Large intestine (tissue), 3 donors: ENCODE measurements around the gene TBC1D23. TPM values are rescaled to one million over a fixed set of nuclear protein-coding genes. Genes with fewer than 3 reads are reported as not detected.
"Not testable (repeated sequence)": the region's sequence is repeated elsewhere in the genome, so short reads cannot be mapped to it uniquely, and the experiment has no call there.

Source experiments
- DNase-seq, 2 donors: peaks; one replicate each; pipeline versions ENCODE4 v3.0.0 to v3.0.0-alpha.2; 2013
- H3K27ac ChIP-seq: one replicate; pipeline ENCODE4 v1.5.1; 2013; ENCODE audit warnings: low read length
- H3K27me3 ChIP-seq: 2 replicates; pipeline ENCODE4 v1.6.1; 2013; ENCODE audit warnings: low read length; ENCODE audit not compliant: control insufficient read depth, insufficient read depth
- H3K36me3 ChIP-seq: 2 replicates; pipeline ENCODE4 v1.6.1; 2013; ENCODE audit warnings: low read length; ENCODE audit not compliant: control insufficient read depth, insufficient read depth
- H3K4me1 ChIP-seq: one replicate; pipeline ENCODE4 v1.6.1; 2013; ENCODE audit warnings: low read length; ENCODE audit not compliant: control insufficient read depth, insufficient read depth
- H3K4me3 ChIP-seq: one replicate; pipeline ENCODE4 v1.5.1; 2013; ENCODE audit warnings: low read length
- H3K9me3 ChIP-seq: one replicate; pipeline ENCODE4 v1.6.1; 2013; ENCODE audit warnings: mild to moderate bottlenecking, low read depth, low read length, moderate library complexity; ENCODE audit not compliant: control insufficient read depth
- WGBS: methylation state at CpG from one replicate; pipeline ENCODE4 v1.1.5; 2013; ENCODE audit warnings: low lambda C conversion rate; ENCODE audit not compliant: insufficient coverage; 5-methylcytosine and 5-hydroxymethylcytosine counted together
- polyA plus RNA-seq: library from polyadenylated mRNA; unstranded; fragments of 120-200 nt; gene quantifications from one replicate; pipeline ENCODE4 v1.2.1, GENCODE V29; 2013

TBC1D23 gene
- polyA plus RNA-seq, 1 donor = 37.1 TPM

DNA sequence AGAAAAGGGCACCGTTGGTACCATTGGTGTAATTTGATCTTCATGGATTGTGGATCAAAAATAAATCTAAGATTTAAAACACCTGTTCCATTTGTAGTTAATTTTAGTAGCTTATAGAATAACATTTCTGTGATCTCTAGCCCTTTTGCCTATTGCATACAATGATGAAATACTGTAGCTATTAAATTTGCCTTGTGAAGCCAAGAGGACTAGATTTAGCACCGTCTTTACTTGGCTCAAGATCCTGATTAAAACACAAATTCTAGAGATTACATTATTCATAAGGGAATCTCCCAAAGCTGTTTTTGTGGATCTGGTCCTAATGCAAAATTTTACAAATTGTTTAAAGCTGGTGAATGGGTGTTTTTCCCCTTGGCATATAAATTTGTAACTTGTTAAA lies 8.2 kb downstream of the TBC1D23 start:
- no peaks in the 10 kb centered on the region for H3K27me3 ChIP-seq
- no peak overlapping the region for H3K4me3 ChIP-seq
- no peaks in the 10 kb centered on the region for H3K9me3 ChIP-seq
- no peak for DNase-seq
- H3K4me1 ChIP-seq = peaks cover 4% of the 10 kb centered on the region
- whole genome bisulfite sequencing = no CpG with 5 or more reads among the region's 2 CpGs
- no peaks in the 10 kb centered on the region for H3K36me3 ChIP-seq
- H3K27ac ChIP-seq = no peak overlapping the region

DNA sequence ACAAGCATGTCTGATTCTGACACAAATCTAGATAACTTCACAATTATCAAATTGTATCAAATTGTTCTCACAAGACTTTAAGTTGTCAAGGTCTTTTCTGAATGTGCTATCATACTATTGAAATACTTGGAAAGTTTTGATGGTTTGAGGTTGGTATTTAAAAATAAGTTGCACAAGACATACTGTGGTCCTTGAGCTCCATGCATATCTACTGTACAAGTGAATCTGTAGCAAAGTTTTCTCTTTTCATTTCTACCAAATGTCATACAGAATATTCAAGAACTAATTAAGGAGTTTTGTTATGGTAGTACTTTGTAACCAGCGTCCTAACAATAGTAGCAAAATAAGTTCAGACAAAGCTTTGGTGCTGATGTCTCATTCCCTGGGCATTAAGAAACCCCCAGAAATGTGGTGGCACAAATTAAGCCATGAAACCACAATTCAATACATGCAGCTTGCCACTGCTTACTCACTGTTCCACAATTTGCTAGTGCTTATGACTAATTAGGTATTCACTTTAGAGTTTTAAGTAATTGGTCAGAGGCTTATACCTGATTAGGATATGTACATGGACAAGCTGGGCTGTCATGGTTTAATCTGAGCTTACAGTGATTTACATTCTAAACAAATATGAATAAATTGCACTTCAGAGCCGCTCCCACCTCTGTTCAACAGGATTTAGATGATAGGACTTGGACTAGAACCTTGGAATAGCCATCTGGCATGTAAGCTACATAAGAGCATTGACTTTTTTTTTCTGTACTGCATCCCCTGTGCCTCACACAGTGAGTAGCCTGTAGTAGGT lies 8.8 kb downstream of the TBC1D23 start:
- WGBS = no CpG with 5 or more reads among the region's 2 CpGs
- no peaks in the 10 kb centered on the region for H3K27me3 ChIP-seq
- DNase-seq = no peak
- H3K4me3 ChIP-seq = no peak overlapping the region
- no peaks in the 10 kb centered on the region for H3K9me3 ChIP-seq
- no peaks in the 10 kb centered on the region for H3K36me3 ChIP-seq
- peaks cover 3% of the 10 kb centered on the region for H3K4me1 ChIP-seq
- H3K27ac ChIP-seq = no peak overlapping the region

DNA sequence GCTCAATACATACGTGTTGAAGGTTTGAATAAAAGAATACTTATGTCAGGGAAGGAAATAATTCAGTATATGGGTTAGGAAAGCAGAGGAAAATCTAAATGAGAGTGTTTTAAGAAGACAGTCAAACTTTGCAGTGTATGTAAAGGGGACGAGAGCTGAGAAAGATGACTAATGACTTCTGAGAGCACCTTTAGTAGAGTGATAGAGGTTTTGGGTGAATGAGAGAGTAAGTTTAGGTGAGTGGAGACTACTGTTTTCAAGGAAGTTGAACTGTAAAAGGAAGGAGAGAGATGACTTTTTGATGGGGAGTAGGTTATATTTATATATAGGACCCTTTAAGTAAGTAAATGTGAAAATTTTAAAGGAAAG lies 9.4 kb downstream of the TBC1D23 start:
- no peak for DNase-seq
- H3K9me3 ChIP-seq = no peaks in the 10 kb centered on the region
- WGBS = 100% methylated on average over 1 of the region's 2 CpGs
- no peak overlapping the region for H3K4me3 ChIP-seq
- no peaks in the 10 kb centered on the region for H3K27me3 ChIP-seq
- no peaks in the 10 kb centered on the region for H3K36me3 ChIP-seq
- H3K27ac ChIP-seq = no peak overlapping the region
- H3K4me1 ChIP-seq = peaks cover under 1% of the 10 kb centered on the region

DNA sequence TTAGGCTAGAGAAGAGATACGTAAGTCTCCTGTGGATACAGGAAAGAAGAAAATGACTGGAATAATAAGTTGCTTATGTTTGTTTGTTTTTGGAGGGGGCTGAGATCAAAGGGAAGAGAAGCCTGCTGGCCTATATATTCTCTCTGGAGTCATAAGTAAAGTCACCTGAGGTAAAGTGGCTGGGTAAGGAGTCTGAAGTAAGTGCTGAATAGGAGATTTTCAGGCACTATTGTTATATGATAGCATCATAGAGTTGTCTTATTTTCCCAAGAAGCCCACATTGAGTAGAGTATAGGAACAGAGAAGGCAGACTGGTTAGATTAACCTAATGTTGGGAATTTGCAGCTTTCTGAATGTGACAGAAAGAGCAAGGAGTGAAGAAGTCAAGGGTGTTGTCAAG lies 10.7 kb downstream of the TBC1D23 start:
- whole genome bisulfite sequencing = no CpG with 5 or more reads among the region's 1 CpG
- H3K4me1 ChIP-seq = no peaks in the 10 kb centered on the region

DNA sequence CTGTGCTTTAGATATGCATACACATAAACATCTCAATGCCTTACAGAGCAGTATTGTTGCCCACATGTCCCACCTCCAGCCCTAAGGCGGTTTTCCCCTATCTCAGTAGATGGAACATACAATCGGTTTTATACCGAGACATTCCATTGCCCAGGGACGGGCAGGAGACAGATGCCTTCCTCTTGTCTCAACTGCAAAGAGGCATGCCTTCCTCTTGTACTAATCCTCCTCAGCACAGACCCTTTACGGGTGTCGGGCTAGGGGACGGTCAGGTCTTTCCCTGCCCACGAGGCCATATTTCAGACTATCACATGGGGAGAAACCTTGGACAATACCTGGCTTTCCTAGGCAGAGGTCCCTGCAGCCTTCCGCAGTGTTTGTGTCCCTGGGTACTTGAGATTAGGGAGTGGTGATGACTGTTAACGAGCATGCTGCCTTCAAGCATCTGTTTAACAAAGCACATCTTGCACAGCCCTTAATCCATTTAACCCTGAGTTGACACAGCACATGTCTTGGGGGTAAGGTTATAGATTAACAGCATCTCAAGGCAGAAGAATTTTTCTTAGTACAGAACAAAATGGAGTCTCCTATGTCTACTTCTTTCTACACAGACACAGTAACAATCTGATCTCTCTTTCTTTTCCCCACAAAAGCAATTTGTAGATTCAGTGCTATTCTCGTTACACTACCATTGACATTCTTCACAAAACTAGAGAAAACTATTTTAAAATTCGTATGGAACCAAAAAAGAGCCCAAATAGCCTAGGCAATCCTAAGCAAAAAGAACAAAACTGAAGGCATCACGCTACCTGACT lies 12.2 kb downstream of the TBC1D23 start:
- H3K4me1 ChIP-seq, H3K27me3 ChIP-seq, H3K4me3 ChIP-seq, H3K27ac ChIP-seq, H3K9me3 ChIP-seq, H3K36me3 ChIP-seq, DNase-seq: not testable (repeated sequence)
- WGBS = 100% methylated on average over 1 of the region's 13 CpGs

More for the DNA sequence above, 10.7 kb downstream of the TBC1D23 start:
- H3K36me3 ChIP-seq = no peaks in the 10 kb centered on the region
- H3K27me3 ChIP-seq = no peaks in the 10 kb centered on the region
- no peak for DNase-seq
- H3K27ac ChIP-seq = no peak overlapping the region
- H3K4me3 ChIP-seq = no peak overlapping the region
- H3K9me3 ChIP-seq = no peaks in the 10 kb centered on the region

DNA sequence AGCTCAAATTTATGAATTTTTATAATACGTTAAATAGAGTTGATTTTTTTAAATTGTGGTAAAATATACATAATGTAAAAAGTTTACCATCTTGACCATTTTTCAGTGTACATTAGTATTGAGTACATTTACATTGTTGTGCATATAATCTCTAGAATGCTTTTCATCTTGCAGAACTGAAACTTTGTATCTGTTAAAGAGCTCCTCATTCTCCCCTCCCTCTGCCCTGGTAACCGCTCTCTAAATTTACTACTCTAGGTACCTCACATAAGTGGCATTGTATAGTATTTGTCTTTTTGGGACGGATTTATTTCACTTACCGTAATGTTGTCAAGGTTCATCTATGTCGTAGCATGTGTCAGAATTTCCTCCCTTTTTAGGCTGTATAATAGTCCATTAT lies 13.6 kb downstream of the TBC1D23 start:
- DNase-seq = no peak
- H3K4me3 ChIP-seq = no peak overlapping the region
- no peaks in the 10 kb centered on the region for H3K27me3 ChIP-seq
- H3K4me1 ChIP-seq = no peaks in the 10 kb centered on the region
- H3K27ac ChIP-seq = no peak overlapping the region
- 100% methylated on average over 3 of the region's 5 CpGs for WGBS
- no peaks in the 10 kb centered on the region for H3K36me3 ChIP-seq
- no peaks in the 10 kb centered on the region for H3K9me3 ChIP-seq

DNA sequence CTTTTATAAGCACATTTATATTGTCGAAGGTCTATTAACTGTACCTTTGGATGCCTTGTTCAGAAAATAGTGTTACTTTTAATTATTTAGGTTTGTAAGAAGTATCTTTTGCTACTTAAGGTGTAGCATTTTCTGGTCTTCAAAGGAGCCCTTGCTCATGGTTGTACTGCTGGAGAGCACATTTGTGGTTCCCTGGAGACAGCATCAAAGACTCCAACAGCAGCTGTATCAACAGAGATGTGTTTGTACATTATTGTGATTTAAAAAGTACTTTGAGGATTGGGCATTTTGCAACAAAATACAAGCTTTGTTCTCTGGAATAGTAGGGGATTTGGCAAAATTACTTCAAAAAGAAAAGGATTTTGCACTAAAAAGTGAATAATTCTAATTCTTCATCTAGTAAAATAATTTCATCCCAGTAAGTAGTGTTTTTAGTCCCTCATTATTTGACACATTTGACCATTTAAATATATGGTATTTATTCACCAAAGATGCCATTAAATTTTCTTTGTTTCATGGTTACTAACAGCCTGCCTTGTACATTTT lies 16.5 kb downstream of the TBC1D23 start:
- no peak for DNase-seq
- Histone ChIP-seq H3K4me1 (no peaks in the 10 kb centered on the region), H3K27ac (no peak overlapping the region), H3K27me3 (no peaks in the 10 kb centered on the region), H3K4me3 (no peak overlapping the region), H3K36me3 (peaks cover 13% of the 10 kb centered on the region), H3K9me3 (no peaks in the 10 kb centered on the region)
- WGBS = 57% methylated on average over 1 of the region's 1 CpG

DNA sequence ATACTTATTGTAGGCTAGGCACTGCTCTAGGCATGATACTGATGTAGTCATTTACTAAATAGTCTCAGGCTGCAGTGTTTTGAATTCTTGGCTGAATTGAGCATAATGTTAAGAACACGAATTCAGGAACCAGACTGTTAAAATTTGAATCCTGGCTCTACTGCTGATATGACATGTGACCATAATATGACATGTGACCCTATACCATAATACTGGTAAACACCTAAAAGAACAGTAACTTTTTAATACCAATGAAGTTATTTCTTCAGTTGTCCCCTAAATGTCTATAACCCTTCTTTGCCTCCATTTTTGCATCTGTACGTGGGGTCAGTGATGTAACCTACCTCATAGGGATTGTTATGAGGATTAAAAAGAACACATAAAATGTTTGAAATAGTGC lies 18.1 kb downstream of the TBC1D23 start:
- WGBS = 100% methylated on average over 1 of the region's 2 CpGs
- Histone ChIP-seq H3K27me3 (no peaks in the 10 kb centered on the region), H3K36me3 (peaks cover 16% of the 10 kb centered on the region), H3K4me1 (no peaks in the 10 kb centered on the region), H3K9me3 (no peaks in the 10 kb centered on the region), H3K4me3 (no peak overlapping the region), H3K27ac (no peak overlapping the region)
- no peak for DNase-seq

DNA sequence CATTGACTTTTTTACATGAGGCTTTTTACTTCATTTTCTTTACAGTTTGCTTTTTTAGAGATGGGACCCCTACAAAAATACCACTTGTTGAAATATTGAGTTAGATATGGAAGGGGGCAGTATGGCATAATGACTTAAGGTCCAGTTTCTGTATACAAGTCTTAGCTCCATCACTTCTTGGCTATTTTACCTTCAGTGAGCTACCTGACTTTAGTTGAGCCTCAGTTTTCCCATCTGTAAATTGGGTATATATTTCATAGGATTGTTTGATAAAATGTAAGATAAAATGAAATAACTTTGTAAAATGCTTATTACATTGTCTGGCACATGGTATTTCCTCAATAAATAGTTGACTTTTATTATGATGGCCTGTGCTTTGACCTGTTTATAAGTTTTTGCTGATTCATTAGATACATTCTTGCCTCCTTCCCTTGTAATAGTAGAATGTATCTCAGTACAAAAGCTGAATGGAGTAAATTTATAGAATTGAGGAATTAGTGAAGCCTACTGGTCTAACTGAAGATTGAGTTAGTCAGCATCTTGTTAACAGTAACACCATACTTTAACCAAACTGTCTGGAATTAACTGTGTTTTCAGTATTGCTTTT lies 27.6 kb downstream of the TBC1D23 start:
- no peaks in the 10 kb centered on the region for H3K27me3 ChIP-seq
- H3K9me3 ChIP-seq = no peaks in the 10 kb centered on the region
- DNase-seq = no peak
- H3K36me3 ChIP-seq = peaks cover 55% of the 10 kb centered on the region
- no peaks in the 10 kb centered on the region for H3K4me1 ChIP-seq
- H3K4me3 ChIP-seq = no peak overlapping the region
- H3K27ac ChIP-seq = no peak overlapping the region

DNA sequence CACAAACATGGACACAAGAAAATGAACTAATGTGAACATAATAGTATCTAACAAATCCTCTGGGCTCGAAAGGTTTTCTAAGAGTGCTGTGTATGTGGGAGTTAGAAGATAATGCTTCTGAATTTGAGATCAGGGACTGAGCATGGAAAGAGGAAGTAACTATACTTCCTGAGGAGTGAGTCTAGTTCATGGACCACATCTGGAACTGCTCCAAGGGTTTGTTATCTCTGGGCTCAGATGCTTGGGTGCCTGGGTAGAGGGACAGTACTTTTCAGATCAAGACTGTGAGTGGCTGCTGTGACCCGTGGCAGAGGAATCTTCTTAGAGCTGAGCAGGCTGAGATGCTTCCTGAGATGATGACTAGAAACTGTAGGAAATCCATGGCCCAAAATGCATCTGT lies 28.5 kb downstream of the TBC1D23 start:
- Histone ChIP-seq H3K27ac (no peak overlapping the region), H3K4me3 (no peak overlapping the region), H3K9me3 (no peaks in the 10 kb centered on the region), H3K27me3 (no peaks in the 10 kb centered on the region), H3K36me3 (peaks cover 54% of the 10 kb centered on the region), H3K4me1 (no peaks in the 10 kb centered on the region)
- WGBS = 100% methylated on average over 1 of the region's 2 CpGs
- no peak for DNase-seq
